Stimulated activated CD8-positive, alpha-beta memory T cell treated with anti-CD3 and anti-CD28 coated beads, Interleukin-7, amount 100 ng/mL, for 4 hours (primary cell): ENCODE results near the gene TULP4.

ENCODE experiments used
- DNase-seq, 2 donors: peaks; one replicate each; pipeline ENCODE4 v3.0.0-alpha.2; 2020; ENCODE audit warnings: low read depth in 2 of 2

The TULP4 gene

GRCh38 chr6:158312165-158312564, at the start of gene TULP4:
TSS of gene TULP4 (plus strand) at chr6:158312465. CDS start at chr6:158314017, 1,552 bp downstream.
- no peak for DNase-seq

- no peak for DNase-seq
Observed at GRCh38 chr6:158262755-158263154, 49.5 kb upstream of the TULP4 start.

GRCh38 chr6:158264180-158264579, 48.1 kb upstream of the TULP4 start:
- no peak for DNase-seq

- DNase-seq, result no peak
Observed at GRCh38 chr6:158266131-158266530, 46.1 kb upstream of the TULP4 start.

GRCh38 chr6:158268361-158269147, 43.7 kb upstream of the TULP4 start:
- no peak for DNase-seq

GRCh38 chr6:158269657-158270056, 42.6 kb upstream of the TULP4 start:
- no peak for DNase-seq

- no peak for DNase-seq
Observed at GRCh38 chr6:158270389-158271127, 41.7 kb upstream of the TULP4 start.

- DNase-seq, result no peak
Observed at GRCh38 chr6:158272324-158272723, 39.9 kb upstream of the TULP4 start.

- no peak for DNase-seq
Observed at GRCh38 chr6:158278004-158278403, 34.3 kb upstream of the TULP4 start.

- DNase-seq, result no peak
Observed at GRCh38 chr6:158279615-158280014, 32.6 kb upstream of the TULP4 start.

- no peak for DNase-seq
Observed at GRCh38 chr6:158283304-158283980, 28.8 kb upstream of the TULP4 start.

GRCh38 chr6:158284007-158284875, 28.0 kb upstream of the TULP4 start:
- DNase-seq, result no peak

- DNase-seq, result no peak
Observed at GRCh38 chr6:158284876-158285655, 27.2 kb upstream of the TULP4 start.

- DNase-seq, result no peak
Observed at GRCh38 chr6:158285656-158286021, 26.6 kb upstream of the TULP4 start.

GRCh38 chr6:158286413-158286812, 25.9 kb upstream of the TULP4 start:
- no peak for DNase-seq

- DNase-seq, result no peak
Observed at GRCh38 chr6:158287047-158287446, 25.2 kb upstream of the TULP4 start.

GRCh38 chr6:158290040-158290439, 22.2 kb upstream of the TULP4 start:
- DNase-seq, result no peak

- DNase-seq, result peak; percentile 45 to 48
Observed at GRCh38 chr6:158290659-158291058, 21.6 kb upstream of the TULP4 start.

GRCh38 chr6:158292016-158292415, 20.2 kb upstream of the TULP4 start:
- no peak for DNase-seq

GRCh38 chr6:158293122-158293521, 19.1 kb upstream of the TULP4 start:
- no peak for DNase-seq
